HG03196 (cell line): ENCODE results near the gene ABCC2.

Source experiments
- ATAC-seq: cut with Tn5 transposase; IDR thresholded peaks from one replicate; pipeline ENCODE4 v1.9.1; 2021; ENCODE audit not compliant: unreplicated experiment

ABCC2 gene

GRCh38 chr10:99770408-99771045, 11.9 kb upstream of the ABCC2 start:
- no peak for ATAC-seq

GRCh38 chr10:99775850-99776249, 6.6 kb upstream of the ABCC2 start:
- ATAC-seq: no peak

- no peak for ATAC-seq
These were observed 4.3 kb upstream of the ABCC2 start for GRCh38 chr10:99777918-99778714.

GRCh38 chr10:99779335-99779734, 3.1 kb upstream of the ABCC2 start:
- no peak for ATAC-seq

GRCh38 chr10:99781734-99782429, 558 bp upstream of the ABCC2 start:
- ATAC-seq: no peak

GRCh38 chr10:99784016-99784726, 1.7 kb downstream of the ABCC2 start:
- ATAC-seq: no peak

- no peak for ATAC-seq
These were observed 2.4 kb downstream of the ABCC2 start for GRCh38 chr10:99784727-99785441.

- ATAC-seq: no peak
These were observed 3.2 kb downstream of the ABCC2 start for GRCh38 chr10:99785646-99786045.

GRCh38 chr10:99787311-99787710, 4.9 kb downstream of the ABCC2 start:
- ATAC-seq: no peak

- no peak for ATAC-seq
These were observed 5.5 kb downstream of the ABCC2 start for GRCh38 chr10:99787782-99788445.

- ATAC-seq: no peak
These were observed 6.3 kb downstream of the ABCC2 start for GRCh38 chr10:99788598-99789256.

GRCh38 chr10:99791831-99792230, 9.4 kb downstream of the ABCC2 start:
- ATAC-seq: no peak

GRCh38 chr10:99793819-99794218, 11.4 kb downstream of the ABCC2 start:
- ATAC-seq: no peak

GRCh38 chr10:99796928-99797327, 14.5 kb downstream of the ABCC2 start:
- no peak for ATAC-seq

GRCh38 chr10:99798031-99798430, 15.6 kb downstream of the ABCC2 start:
- ATAC-seq: no peak

GRCh38 chr10:99798920-99799319, 16.5 kb downstream of the ABCC2 start:
- ATAC-seq: no peak

GRCh38 chr10:99799613-99800012, 17.2 kb downstream of the ABCC2 start:
- no peak for ATAC-seq

GRCh38 chr10:99804471-99804870, 22.0 kb downstream of the ABCC2 start:
- no peak for ATAC-seq

- ATAC-seq: no peak
These were observed 22.8 kb downstream of the ABCC2 start for GRCh38 chr10:99805190-99805589.

- no peak for ATAC-seq
These were observed 23.7 kb downstream of the ABCC2 start for GRCh38 chr10:99806091-99806490.
